ENCODE data around the gene ATP13A5. TPM values are rescaled to one million over a fixed set of nuclear protein-coding genes. Genes with fewer than 3 reads are reported as not detected.

ATP13A5 gene
- total RNA-seq, 6 donors from 2014 or later, result 0.66 to 8.9 (median 1.6) TPM

DNA sequence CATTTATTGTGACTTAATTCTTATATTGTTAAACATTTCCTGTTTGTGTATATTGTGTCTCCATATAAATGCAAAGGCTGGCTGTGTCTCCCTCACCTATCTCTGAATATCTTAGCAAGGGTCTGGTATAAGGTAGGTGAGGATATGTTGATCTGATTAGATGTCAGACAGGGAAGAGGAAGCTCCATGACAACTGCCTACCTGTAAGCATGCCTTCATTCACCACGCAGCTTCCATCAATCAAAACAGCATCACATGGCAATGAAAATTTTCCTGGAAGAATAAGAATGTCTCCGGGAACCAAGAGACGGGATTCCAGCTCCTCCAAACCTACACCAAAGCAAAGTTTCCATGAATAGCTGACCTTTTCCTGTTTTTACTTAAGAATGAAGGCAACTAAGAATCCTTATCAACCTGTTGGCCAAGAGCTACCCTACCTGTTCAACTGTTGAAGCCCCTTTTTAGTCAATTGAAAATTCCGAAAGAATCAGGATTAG, 34.8 kb downstream of the ATP13A5 start:
- no peaks in the 10 kb centered on the region for H3K27me3 ChIP-seq
- DNase-seq (no peak), ATAC-seq (ENCODE audit: low FRiP score in 2 of 2) (no peak)
- no peak overlapping the region for H3K4me3 ChIP-seq
- TF ChIP-seq POLR2AphosphoS5 (IDR thresholded peaks at IDR 0.05) (no peak), POLR2A (IDR thresholded peaks at IDR 0.05) (no peak), EP300 (IDR thresholded peaks at IDR 0.05) (no peak)
- TF ChIP-seq, protein P1, sequence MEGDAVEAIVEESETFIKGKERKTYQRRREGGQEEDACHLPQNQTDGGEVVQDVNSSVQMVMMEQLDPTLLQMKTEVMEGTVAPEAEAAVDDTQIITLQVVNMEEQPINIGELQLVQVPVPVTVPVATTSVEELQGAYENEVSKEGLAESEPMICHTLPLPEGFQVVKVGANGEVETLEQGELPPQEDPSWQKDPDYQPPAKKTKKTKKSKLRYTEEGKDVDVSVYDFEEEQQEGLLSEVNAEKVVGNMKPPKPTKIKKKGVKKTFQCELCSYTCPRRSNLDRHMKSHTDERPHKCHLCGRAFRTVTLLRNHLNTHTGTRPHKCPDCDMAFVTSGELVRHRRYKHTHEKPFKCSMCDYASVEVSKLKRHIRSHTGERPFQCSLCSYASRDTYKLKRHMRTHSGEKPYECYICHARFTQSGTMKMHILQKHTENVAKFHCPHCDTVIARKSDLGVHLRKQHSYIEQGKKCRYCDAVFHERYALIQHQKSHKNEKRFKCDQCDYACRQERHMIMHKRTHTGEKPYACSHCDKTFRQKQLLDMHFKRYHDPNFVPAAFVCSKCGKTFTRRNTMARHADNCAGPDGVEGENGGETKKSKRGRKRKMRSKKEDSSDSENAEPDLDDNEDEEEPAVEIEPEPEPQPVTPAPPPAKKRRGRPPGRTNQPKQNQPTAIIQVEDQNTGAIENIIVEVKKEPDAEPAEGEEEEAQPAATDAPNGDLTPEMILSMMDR (IDR thresholded peaks at IDR 0.05), result no peak
- H3K4me1 ChIP-seq, result no peaks in the 10 kb centered on the region
- no peaks in the 10 kb centered on the region for H3K9me3 ChIP-seq
- WGBS, 2 donors, result 91 to 94% methylated on average over 4 of the region's 4 CpGs
- no peak overlapping the region for H3K27ac ChIP-seq
- no peaks in the 10 kb centered on the region for H3K36me3 ChIP-seq

DNA sequence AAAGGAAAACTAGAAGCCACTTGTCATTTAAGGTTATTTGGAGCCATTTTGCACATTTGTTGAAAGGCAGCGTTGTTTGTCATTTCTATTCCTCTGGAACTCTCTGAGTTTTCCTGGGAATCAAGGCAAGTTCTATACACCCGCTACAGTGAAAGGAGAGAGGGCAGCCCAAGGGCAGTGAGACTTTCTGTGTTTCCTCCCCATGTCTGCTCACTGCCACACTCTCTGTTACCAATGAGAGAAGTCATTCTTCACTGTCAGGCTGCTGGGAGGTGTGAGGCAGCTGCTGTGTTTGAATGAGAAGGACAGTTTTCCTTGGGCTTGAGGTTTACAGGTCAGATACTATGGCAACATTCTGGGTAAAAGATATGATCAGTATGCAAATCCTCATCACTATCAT, 36.0 kb downstream of the ATP13A5 start:
- Histone ChIP-seq H3K27ac (no peak overlapping the region), H3K4me1 (no peaks in the 10 kb centered on the region), H3K27me3 (no peaks in the 10 kb centered on the region), H3K4me3 (no peak overlapping the region), H3K36me3 (no peaks in the 10 kb centered on the region), H3K9me3 (no peaks in the 10 kb centered on the region)
- ATAC-seq (ENCODE audit: low FRiP score in 2 of 2) (no peak), DNase-seq (no peak)
- 58 to 78% methylated on average over 2 of the region's 2 CpGs for WGBS, 2 donors
- TF ChIP-seq, protein P1 (IDR thresholded peaks at IDR 0.05), result no peak
- no peak for TF ChIP-seq POLR2AphosphoS5 (IDR thresholded peaks at IDR 0.05)

DNA sequence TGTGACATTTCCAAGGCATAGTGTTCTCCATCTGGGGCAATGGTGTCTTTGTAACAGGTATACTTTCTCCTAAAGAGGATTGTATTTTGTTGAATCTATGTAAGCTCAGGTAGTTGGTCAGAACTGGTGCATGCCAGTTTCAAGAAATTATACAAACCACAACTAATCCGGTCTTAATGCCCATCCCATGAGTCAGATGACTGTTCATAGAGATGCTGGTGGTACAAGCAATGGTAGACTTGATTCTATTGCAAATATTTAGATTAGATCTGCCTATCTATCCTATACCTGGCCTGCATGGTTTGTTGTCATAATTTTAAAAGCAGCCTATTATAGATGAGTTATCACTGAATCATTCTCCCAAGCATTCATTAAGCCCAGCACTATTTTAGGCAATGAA, 43.5 kb downstream of the ATP13A5 start:
- DNase-seq (no peak), ATAC-seq (ENCODE audit: low FRiP score in 2 of 2) (no peak)
- TF ChIP-seq POLR2A (IDR thresholded peaks at IDR 0.05), result no peak
- TF ChIP-seq EP300 (IDR thresholded peaks at IDR 0.05), result no peak
- TF ChIP-seq, protein P1 (IDR thresholded peaks at IDR 0.05), result no peak
- TF ChIP-seq POLR2AphosphoS5 (IDR thresholded peaks at IDR 0.05), result no peak
- WGBS, 2 donors, result 80 to 95% methylated on average over 1 of the region's 1 CpG
- H3K36me3 ChIP-seq, result no peaks in the 10 kb centered on the region
- no peaks in the 10 kb centered on the region for H3K9me3 ChIP-seq
- no peak overlapping the region for H3K27ac ChIP-seq
- no peaks in the 10 kb centered on the region for H3K4me1 ChIP-seq
- no peak overlapping the region for H3K4me3 ChIP-seq
- no peaks in the 10 kb centered on the region for H3K27me3 ChIP-seq

DNA sequence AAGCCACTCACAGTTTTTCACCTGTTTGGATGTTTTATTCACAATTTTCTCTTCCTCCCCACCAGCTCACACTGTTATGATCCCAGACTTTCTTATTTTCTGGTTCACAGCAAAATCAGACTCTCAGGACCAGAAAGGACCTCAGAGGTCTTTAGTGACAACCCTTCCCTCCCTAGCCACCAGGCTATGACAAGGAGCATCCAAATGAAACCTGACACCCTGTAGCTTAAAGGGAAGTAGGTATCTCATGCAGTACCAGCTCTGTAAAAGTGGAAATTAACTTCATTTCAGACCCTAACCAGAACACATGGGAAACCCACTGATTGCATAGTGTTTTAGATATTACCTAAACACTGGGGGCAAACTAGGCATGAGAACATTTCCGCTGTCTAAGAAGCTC, 45.3 kb downstream of the ATP13A5 start:
- DNase-seq (no peak), ATAC-seq (ENCODE audit: low FRiP score in 2 of 2) (no peak)
- Histone ChIP-seq H3K27me3 (no peaks in the 10 kb centered on the region), H3K4me3 (no peak overlapping the region), H3K4me1 (no peaks in the 10 kb centered on the region), H3K36me3 (no peaks in the 10 kb centered on the region), H3K9me3 (no peaks in the 10 kb centered on the region), H3K27ac (no peak overlapping the region)
- no peak for TF ChIP-seq POLR2A (IDR thresholded peaks at IDR 0.05)
- 100% methylated on average over 1 of the region's 1 CpG for WGBS, 2 donors

DNA sequence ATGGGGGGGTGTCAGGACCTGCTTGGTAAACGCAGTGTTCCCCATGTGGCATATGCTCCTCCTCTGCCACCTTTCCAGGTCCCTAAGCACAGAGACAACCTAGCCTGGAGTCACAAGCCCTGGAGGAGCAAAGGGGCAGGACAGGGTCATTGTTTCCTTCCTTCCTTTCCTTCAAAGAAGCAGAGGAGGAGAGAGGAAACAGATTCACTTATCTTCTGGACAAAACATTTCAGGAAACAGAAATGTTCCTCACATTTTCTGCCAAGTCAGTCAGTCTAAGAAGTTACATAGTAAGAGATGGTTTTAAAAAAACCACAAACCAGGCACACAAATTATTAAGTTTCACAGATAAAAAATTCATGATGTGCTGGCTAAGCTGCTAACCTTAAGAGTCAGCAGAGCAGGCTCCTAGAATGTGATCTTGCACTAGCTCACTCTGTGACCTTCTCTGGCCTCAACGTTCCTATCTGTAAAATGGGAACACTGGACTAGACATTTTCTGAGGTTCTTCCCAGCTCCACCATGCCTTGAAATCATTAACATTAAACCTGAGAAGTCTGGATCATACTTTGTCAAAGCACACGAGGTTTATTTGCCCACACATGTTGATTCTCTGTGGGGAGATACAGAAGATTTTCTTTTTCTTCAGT, 47.9 kb downstream of the ATP13A5 start:
- TF ChIP-seq EP300 (IDR thresholded peaks at IDR 0.05) (no peak), POLR2A (IDR thresholded peaks at IDR 0.05) (no peak), POLR2AphosphoS5 (IDR thresholded peaks at IDR 0.05) (no peak)
- TF ChIP-seq, protein P1 (IDR thresholded peaks at IDR 0.05), result no peak
- DNase-seq (no peak), ATAC-seq (ENCODE audit: low FRiP score in 2 of 2) (no peak)
- WGBS, 2 donors, result 71 to 94% methylated on average over 2 to 3 of the region's 3 CpGs
- Histone ChIP-seq H3K4me3 (no peak overlapping the region), H3K36me3 (no peaks in the 10 kb centered on the region), H3K27me3 (no peaks in the 10 kb centered on the region), H3K27ac (no peak overlapping the region), H3K4me1 (no peaks in the 10 kb centered on the region), H3K9me3 (no peaks in the 10 kb centered on the region)
